ENCODE measurements around the gene TVP23C.

Gene TVP23C

GRCh38 chr17:15496735-15497670 lies 66.3 kb downstream of the TVP23C start:
- no peak for DNase-seq (ENCODE audit: low spot score)

- DNase-seq (ENCODE audit: low spot score) = no peak
Measured at GRCh38 chr17:15494821-15495220, 68.5 kb downstream of the TVP23C start.

- peak; percentile 53 for DNase-seq (ENCODE audit: low spot score)
Measured at GRCh38 chr17:15493693-15494035, 69.6 kb downstream of the TVP23C start.

GRCh38 chr17:15492791-15493692 lies 70.2 kb downstream of the TVP23C start:
- DNase-seq (ENCODE audit: low spot score) = peak; percentile 21

- no peak for DNase-seq (ENCODE audit: low spot score)
Measured at GRCh38 chr17:15492186-15492585, 71.1 kb downstream of the TVP23C start.

- DNase-seq (ENCODE audit: low spot score) = peak; percentile 92
Measured at GRCh38 chr17:15490634-15491261, 72.5 kb downstream of the TVP23C start.

- no peak for DNase-seq (ENCODE audit: low spot score)
Measured at GRCh38 chr17:15488557-15488956, 74.7 kb downstream of the TVP23C start.

- no peak for DNase-seq (ENCODE audit: low spot score)
Measured at GRCh38 chr17:15485045-15485444, 78.2 kb downstream of the TVP23C start.

- no peak for DNase-seq (ENCODE audit: low spot score)
Measured at GRCh38 chr17:15483431-15483830, 79.9 kb downstream of the TVP23C start.

GRCh38 chr17:15482476-15482875 lies 80.8 kb downstream of the TVP23C start:
- DNase-seq (ENCODE audit: low spot score) = no peak

GRCh38 chr17:15481481-15481880 lies 81.8 kb downstream of the TVP23C start:
- DNase-seq (ENCODE audit: low spot score) = no peak

- no peak for DNase-seq (ENCODE audit: low spot score)
Measured at GRCh38 chr17:15480204-15480603, 83.1 kb downstream of the TVP23C start.

- no peak for DNase-seq (ENCODE audit: low spot score)
Measured at GRCh38 chr17:15479703-15480102, 83.6 kb downstream of the TVP23C start.

- DNase-seq (ENCODE audit: low spot score) = no peak
Measured at GRCh38 chr17:15478845-15479244, 84.4 kb downstream of the TVP23C start.

- no peak for DNase-seq (ENCODE audit: low spot score)
Measured at GRCh38 chr17:15475631-15476354, 87.5 kb downstream of the TVP23C start.

- DNase-seq (ENCODE audit: low spot score) = no peak
Measured at GRCh38 chr17:15472891-15473290, 90.4 kb downstream of the TVP23C start.

- no peak for DNase-seq (ENCODE audit: low spot score)
Measured at GRCh38 chr17:15470536-15470935, 92.7 kb downstream of the TVP23C start.

- no peak for DNase-seq (ENCODE audit: low spot score)
Measured at GRCh38 chr17:15469260-15469659, 94.0 kb downstream of the TVP23C start.

- DNase-seq (ENCODE audit: low spot score) = no peak
Measured at GRCh38 chr17:15468126-15468525, 95.2 kb downstream of the TVP23C start.

GRCh38 chr17:15467592-15467991 lies 95.7 kb downstream of the TVP23C start, which contains the start of gene CDRT4:
TSS of gene CDRT4 (minus strand) at chr17:15467621. CDS start at chr17:15440238, 27,383 bp downstream.
- no peak for DNase-seq (ENCODE audit: low spot score)

GRCh38 chr17:15466131-15466530 lies 97.2 kb downstream of the TVP23C start:
- no peak for DNase-seq (ENCODE audit: low spot score)

Measured in globus pallidus (tissue), 1 donor.